ENCODE data around the gene MPRIP.

The MPRIP gene

DNA sequence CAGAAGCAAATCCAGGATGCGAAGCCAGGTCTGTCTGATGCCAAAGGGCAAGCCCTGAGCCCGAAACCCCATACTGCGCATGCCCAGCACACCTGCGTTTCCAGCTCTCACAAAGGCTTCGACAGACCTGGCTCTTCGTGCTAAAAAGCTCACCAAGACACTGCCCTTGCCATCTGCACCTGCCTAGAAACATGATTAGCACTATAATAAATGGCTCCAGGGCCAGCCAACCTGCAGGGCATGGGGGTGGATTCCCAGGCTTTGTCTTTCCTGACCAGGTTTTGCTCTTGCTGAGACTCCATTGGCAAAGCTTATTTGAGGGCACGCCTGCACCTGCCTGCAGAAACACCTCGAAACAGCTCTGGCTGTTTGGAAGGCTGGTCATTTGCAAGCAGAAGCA is 178.3 kb downstream of the MPRIP start:
- H3K36me3 Mint-ChIP-seq (ENCODE audit: low read depth): peaks cover 56% of the 10 kb centered on the region
- H3K9me3 Mint-ChIP-seq: no peaks in the 10 kb centered on the region
- H3K27ac Mint-ChIP-seq: no peak overlapping the region
- no peaks in the 10 kb centered on the region for H3K4me1 Mint-ChIP-seq (ENCODE audit: low read depth)
- H3K27me3 Mint-ChIP-seq (ENCODE audit: low read depth): no peaks in the 10 kb centered on the region
- no peak overlapping the region for H3K4me3 Mint-ChIP-seq
- DNase-seq (ENCODE audit: low spot score): no peak

DNA sequence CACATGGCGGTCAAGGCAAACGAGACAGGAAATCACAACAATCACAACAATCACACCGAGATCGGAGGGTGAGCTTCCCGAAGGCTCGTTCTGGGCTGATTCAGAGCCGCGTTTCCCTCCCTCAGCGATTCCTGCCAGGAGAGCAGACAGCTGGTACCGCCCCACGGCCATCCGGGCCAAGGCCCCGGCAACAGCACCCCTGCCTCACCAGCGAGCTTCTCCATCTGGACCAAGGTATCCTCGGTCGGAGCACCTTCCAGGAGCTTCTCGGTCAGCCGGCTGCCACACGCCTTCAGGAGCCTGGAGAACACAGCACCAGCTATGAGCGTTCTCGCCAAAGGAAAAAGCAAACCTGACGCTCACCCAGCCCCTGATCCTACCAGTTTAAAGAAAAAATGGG is 179.1 kb downstream of the MPRIP start:
- H3K4me3 Mint-ChIP-seq: no peak overlapping the region
- peaks cover 60% of the 10 kb centered on the region for H3K36me3 Mint-ChIP-seq (ENCODE audit: low read depth)
- no peaks in the 10 kb centered on the region for H3K9me3 Mint-ChIP-seq
- no peak overlapping the region for H3K27ac Mint-ChIP-seq
- no peaks in the 10 kb centered on the region for H3K4me1 Mint-ChIP-seq (ENCODE audit: low read depth)
- no peak for DNase-seq (ENCODE audit: low spot score)
- H3K27me3 Mint-ChIP-seq (ENCODE audit: low read depth): no peaks in the 10 kb centered on the region

DNA sequence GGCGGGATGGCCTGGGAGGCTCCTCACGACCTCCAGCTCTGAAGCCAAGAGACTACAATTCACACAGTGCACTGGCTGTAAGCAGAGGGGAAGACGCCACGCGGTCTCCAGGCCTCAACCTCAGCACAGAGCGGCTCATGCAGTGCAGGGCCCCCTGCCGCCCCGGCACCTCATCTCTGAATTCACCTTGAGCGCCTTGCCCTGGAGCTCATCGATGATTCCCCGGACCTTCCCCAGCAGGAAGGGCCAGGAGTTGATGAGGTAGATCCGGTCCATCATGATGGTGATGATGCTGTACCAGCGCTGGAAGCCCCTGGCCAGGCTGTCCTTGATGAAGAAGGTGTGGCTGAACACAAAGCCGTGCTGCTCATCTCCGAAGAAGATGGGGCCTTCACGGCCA is 181.5 kb downstream of the MPRIP start:
- peaks cover 55% of the 10 kb centered on the region for H3K36me3 Mint-ChIP-seq (ENCODE audit: low read depth)
- H3K27ac Mint-ChIP-seq: no peak overlapping the region
- no peak for DNase-seq (ENCODE audit: low spot score)
- H3K27me3 Mint-ChIP-seq (ENCODE audit: low read depth): no peaks in the 10 kb centered on the region
- no peak overlapping the region for H3K4me3 Mint-ChIP-seq
- no peaks in the 10 kb centered on the region for H3K9me3 Mint-ChIP-seq
- H3K4me1 Mint-ChIP-seq (ENCODE audit: low read depth): no peaks in the 10 kb centered on the region

DNA sequence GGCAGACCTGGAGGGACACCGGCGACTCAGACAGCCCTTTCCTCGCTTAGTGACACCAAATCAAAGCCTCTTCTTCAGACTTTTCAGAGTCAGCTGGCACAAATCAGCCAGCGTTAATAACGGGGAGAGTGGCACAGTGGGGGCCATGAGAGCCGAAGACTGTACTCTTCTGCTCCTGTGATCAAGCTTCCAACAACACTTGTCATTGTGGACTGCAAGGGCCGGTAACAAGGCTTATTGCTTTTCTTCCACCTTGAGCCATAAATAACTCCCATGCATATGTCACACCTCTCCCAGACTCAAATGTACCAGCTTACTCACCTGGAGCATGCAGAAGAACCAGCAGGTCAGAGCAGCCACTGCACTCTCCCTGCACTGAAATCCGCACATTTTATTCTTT is 181.9 kb downstream of the MPRIP start:
- H3K9me3 Mint-ChIP-seq: no peaks in the 10 kb centered on the region
- no peak overlapping the region for H3K27ac Mint-ChIP-seq
- DNase-seq (ENCODE audit: low spot score): no peak
- no peaks in the 10 kb centered on the region for H3K4me1 Mint-ChIP-seq (ENCODE audit: low read depth)
- H3K27me3 Mint-ChIP-seq (ENCODE audit: low read depth): no peaks in the 10 kb centered on the region
- H3K36me3 Mint-ChIP-seq (ENCODE audit: low read depth): peaks cover 56% of the 10 kb centered on the region
- no peak overlapping the region for H3K4me3 Mint-ChIP-seq

DNA sequence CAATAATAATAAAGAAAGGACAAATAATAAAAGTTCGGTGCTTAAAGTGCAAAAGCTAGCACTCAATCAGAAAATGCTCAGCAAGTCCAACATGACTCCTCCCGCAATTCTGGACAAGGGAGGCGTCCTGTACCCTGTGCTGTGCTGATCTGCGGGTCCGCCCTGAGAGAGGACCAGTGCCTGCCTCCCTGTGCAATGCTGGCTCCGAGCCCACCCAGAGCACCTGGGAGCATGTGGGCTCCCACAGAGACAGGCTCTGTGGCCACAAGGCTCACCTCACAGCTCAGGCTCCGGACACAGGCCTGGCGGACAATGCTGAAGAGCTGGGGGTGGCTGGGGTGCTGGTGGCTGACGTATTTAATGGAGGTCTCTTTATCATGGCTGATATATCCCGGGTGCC is 183.6 kb downstream of the MPRIP start:
- no peaks in the 10 kb centered on the region for H3K27me3 Mint-ChIP-seq (ENCODE audit: low read depth)
- H3K4me1 Mint-ChIP-seq (ENCODE audit: low read depth): no peaks in the 10 kb centered on the region
- DNase-seq (ENCODE audit: low spot score): no peak
- H3K36me3 Mint-ChIP-seq (ENCODE audit: low read depth): peaks cover 48% of the 10 kb centered on the region
- no peak overlapping the region for H3K4me3 Mint-ChIP-seq
- H3K27ac Mint-ChIP-seq: no peak overlapping the region
- no peaks in the 10 kb centered on the region for H3K9me3 Mint-ChIP-seq

DNA sequence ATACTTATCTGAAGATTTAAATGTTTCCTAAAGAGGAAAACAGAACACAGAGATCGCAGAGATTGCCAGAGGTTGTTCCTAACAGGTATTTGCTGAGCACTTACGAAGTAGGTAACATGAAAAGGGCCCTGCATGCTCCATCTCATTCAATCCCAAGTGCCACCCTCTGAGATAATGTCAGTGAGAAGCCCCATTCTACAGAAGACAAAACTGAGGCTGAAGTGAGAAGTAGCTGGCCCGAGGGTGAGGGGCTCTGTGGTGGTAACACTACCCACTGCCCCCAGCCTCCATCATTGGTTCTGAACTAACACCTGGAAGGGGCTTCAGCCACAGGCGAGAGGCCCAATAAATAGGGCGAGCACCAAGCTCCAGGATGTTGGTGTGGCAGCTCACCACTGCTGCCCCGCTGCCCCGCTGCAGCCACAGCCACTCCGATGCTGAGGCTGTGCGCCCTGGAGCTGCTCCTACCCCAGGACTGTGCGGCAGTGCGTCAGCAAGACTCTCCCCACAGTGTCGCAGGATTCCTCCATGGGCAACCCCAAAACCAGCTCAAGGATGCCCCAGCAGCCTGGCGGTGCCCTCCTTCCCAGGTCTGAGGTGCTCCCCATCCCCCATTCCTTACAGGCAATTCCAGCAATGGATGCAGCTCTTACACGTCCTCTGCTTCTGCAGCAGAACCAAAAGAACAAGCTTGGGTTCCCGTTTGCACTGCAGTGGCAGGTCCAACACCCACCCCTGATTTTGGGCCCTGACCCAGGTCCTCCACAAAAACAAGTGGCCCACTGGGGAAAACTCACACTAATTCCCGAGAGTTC is 184.4 kb downstream of the MPRIP start:
- DNase-seq (ENCODE audit: low spot score): no peak
- Mint-ChIP-seq H3K27ac (no peak overlapping the region), H3K4me3 (no peak overlapping the region), H3K27me3 (ENCODE audit: low read depth) (no peaks in the 10 kb centered on the region), H3K36me3 (ENCODE audit: low read depth) (peaks cover 48% of the 10 kb centered on the region), H3K4me1 (ENCODE audit: low read depth) (no peaks in the 10 kb centered on the region), H3K9me3 (no peaks in the 10 kb centered on the region)

DNA sequence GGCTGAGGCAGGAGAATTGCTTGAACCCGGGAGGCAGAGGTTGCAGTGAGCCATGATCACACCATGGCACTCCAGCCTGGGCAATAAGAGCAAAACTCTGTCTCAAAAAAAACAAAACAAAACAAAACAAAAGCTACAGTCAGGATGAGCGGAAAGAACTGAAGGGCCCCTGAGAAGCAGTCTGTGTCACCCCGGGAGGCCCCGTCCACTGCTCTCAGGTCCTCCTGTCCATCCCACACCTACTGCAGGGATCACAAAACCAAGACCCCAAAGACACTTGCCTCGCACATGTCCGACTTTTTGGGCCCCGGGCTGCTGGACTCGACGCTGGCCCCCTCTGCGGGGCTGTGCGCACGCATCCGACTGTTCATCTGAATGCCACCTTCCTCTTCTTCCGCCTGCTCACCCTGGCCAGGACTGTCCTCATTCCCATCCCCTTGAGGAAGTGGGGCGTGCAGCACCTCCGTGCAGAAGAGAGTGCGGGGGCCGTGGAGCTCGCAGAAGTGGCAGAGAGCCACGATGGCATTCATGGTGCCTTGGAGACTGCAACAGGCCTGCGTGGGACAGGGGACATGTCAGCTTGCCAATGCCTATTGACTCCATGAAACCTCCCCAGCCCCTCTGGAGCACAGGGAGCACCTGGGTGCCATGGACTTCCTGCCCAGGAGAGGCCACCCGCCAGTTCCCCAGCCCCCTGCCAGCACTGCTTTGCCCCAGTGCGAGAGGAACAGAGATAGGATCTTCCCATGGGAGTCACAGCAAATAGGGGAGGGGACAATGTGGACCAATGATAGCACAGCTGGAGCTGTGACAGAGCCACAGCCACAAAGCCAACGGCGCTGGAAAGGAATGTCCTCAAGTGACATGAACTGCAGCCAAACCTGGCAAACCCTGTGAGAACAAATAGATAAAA is 185.6 kb downstream of the MPRIP start:
- Mint-ChIP-seq H3K27ac (no peak overlapping the region), H3K4me3 (no peak overlapping the region), H3K36me3 (ENCODE audit: low read depth) (peaks cover 47% of the 10 kb centered on the region), H3K27me3 (ENCODE audit: low read depth) (no peaks in the 10 kb centered on the region), H3K9me3 (no peaks in the 10 kb centered on the region), H3K4me1 (ENCODE audit: low read depth) (no peaks in the 10 kb centered on the region)
- DNase-seq (ENCODE audit: low spot score): no peak

DNA sequence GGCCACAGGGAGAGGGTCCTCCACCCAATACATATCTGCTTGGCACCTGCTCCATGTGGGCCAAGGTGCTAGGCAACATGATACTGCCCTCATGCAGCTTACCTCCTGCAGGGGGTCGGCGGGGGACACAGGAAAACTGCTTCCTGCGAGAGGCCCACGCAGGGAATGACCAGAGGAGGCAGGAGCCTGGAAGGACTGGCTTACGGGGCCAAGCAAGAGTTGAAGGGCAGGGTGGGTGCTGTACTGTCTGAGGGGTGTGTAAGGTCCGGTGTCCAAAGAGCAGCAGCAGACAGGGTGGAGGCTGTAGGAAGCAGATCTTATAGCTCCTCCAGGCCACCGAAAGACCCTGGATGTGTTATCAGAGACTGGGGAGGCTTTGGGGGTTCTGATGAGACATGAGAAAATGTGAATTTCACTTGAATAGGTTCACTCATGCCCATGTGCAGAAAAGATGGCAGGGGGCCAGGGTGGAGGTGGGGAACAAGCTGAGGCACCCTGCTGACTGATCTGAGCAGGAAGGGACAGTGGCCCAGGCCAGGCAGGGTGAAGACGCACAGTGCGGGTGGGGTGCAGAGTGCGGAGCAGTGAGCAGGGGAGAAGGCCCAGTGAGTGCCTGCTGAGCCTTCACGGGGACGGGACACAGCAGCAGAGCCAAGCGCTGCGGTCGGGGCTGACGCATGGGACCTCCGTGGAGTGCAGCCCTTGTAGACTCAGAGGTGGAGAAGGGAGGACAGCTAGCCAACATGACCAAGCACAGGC is 186.4 kb downstream of the MPRIP start:
- no peak for DNase-seq (ENCODE audit: low spot score)
- Mint-ChIP-seq H3K36me3 (ENCODE audit: low read depth) (peaks cover 42% of the 10 kb centered on the region), H3K27ac (no peak overlapping the region), H3K27me3 (ENCODE audit: low read depth) (no peaks in the 10 kb centered on the region), H3K9me3 (no peaks in the 10 kb centered on the region), H3K4me3 (no peak overlapping the region), H3K4me1 (ENCODE audit: low read depth) (no peaks in the 10 kb centered on the region)

DNA sequence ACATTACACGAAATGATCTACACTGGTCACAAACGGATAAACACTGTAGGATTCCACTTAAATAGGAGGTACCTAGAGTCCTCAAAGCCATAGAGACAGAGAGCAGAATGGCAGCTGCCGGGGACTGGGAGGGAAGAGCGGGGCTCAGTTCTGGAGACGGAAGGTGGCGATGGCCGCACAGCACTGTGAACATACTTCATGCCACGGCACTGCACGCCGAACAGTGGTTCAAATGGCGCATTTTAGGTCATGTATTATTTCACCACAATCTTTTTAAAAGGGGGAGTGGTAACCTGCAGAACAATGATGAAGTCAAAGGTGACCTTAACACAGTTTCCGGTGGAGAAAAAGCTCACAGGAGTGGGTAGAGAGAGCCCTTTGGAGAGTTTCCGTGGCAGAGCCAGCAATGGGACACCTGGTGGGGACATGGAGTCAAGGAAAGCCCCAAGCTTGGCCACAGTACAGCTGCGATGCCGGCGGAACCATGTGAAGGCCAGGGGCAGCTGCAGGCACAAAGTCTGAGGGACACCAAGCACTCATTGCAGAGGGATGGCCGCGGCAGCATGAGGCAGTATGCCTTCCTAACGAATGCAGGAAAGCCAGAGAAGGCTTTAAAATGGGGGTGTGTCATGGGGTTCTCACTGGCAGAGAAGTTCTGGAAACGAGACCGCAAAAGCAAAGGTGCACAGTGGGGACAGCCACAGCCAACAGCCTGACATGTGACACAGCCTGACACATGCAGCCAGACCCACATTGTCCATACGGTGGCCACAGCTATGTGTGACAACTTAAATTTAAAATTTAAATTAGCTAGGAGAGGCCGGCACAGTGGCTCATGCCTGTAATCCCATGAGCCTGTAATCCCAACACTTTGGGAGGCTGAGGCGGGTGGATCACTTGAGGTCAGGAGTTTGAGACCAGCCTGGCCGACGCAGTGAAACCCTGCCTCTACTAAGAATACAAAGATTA is 187.4 kb downstream of the MPRIP start:
- no peak overlapping the region for H3K4me3 Mint-ChIP-seq
- H3K4me1 Mint-ChIP-seq (ENCODE audit: low read depth): no peaks in the 10 kb centered on the region
- no peaks in the 10 kb centered on the region for H3K9me3 Mint-ChIP-seq
- peaks cover 36% of the 10 kb centered on the region for H3K36me3 Mint-ChIP-seq (ENCODE audit: low read depth)
- no peak for DNase-seq (ENCODE audit: low spot score)
- H3K27ac Mint-ChIP-seq: no peak overlapping the region
- no peaks in the 10 kb centered on the region for H3K27me3 Mint-ChIP-seq (ENCODE audit: low read depth)

DNA sequence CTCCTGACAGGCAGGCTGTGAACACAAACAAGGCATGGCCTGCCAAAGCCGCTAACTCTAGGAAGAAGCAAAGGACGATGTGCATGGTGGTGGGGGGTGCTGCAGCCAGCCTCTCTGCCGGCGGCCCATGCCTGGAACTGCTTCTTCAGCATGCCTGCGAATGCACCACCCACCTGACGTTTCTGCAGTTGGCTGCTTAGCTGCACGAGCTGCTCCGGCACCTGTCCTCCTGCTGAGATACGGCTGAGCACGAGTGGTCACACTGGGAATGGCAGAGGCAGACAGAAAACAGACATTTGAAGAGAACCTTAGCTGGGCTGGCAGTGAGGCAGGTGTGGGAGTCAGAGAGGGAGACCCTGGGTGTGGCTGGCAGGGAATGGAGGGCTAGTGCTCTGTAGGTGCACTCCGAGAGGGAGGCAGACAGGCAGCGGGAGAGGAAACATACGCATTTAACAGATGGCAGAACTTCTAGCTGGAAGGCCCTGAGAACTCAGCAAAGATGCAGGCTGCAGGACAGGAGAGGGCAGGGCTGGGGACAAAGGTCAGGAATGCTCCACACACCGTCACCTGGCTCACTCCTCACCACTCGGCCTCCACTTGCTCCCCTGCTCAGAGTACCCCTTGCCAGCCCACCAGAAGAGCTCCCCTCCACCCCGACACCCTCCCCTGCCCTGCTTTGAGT is 189.5 kb downstream of the MPRIP start:
- no peak overlapping the region for H3K4me3 Mint-ChIP-seq
- no peaks in the 10 kb centered on the region for H3K27me3 Mint-ChIP-seq (ENCODE audit: low read depth)
- no peaks in the 10 kb centered on the region for H3K9me3 Mint-ChIP-seq
- H3K4me1 Mint-ChIP-seq (ENCODE audit: low read depth): peaks cover 13% of the 10 kb centered on the region
- no peak for DNase-seq (ENCODE audit: low spot score)
- H3K36me3 Mint-ChIP-seq (ENCODE audit: low read depth): peaks cover 24% of the 10 kb centered on the region
- no peak overlapping the region for H3K27ac Mint-ChIP-seq

DNA sequence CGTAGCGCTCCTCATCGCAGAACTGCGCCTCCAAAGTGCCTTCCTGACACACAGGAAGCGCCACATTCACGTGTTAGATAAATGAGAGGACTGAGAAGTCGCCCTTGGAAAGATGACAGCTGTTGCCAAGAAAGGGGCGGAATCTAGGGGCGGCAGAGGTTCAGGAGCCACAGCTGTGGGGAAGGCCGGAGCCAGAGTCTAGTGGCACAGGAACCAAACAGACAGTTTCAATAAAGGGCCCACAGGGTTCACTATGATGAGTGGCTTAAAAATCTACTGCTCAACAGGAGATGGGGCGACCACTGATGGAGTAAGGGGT is 190.0 kb downstream of the MPRIP start:
- peaks cover 21% of the 10 kb centered on the region for H3K36me3 Mint-ChIP-seq (ENCODE audit: low read depth)
- H3K9me3 Mint-ChIP-seq: no peaks in the 10 kb centered on the region
- no peaks in the 10 kb centered on the region for H3K27me3 Mint-ChIP-seq (ENCODE audit: low read depth)
- peaks cover 13% of the 10 kb centered on the region for H3K4me1 Mint-ChIP-seq (ENCODE audit: low read depth)
- H3K4me3 Mint-ChIP-seq: no peak overlapping the region
- H3K27ac Mint-ChIP-seq: no peak overlapping the region
- DNase-seq (ENCODE audit: low spot score): no peak

DNA sequence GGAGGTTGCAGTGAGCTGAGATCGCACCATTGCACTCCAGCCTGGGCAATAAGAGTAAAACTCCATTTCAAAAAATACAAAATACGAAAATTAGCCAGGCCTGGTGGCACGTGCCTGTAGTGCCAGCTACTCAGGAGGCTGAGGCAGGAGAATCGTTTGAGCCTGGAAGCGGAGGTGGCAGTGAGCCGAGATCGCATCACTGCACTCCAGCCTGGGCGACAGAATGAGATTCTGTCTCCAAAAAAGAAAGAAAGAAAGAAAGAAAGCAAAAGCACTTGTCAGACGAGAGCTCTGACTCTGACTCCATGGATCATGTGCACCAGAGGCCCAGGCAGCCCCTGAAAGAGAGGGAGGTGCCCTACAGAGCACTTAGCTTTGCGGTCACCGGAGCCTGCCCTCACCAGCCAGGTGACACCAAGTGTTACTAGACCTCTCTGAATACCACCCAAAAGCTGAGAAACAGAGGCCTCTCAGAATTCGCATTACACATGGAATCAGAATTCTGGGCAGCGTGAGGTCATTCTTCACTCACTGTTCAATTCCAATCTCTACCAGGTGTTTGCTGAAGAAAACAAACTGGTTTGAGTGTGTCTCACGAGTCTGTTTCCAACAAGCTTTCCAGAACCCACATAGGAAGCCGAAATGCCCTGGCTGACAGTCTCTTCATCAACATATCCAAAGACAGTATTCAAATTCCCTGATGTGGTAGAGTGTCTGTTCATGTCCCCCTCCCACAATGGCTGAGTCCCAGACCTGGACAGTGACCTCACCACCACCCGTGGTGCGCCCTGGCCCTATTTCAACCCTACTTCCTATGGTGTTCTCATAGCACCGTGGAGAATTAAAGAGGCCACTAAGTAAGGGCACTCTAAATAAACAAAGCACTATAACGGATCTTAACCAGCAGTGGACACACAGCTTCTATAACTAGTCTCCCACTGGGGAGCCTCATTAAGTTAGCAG is 193.2 kb downstream of the MPRIP start:
- no peak for DNase-seq (ENCODE audit: low spot score)
- peaks cover 18% of the 10 kb centered on the region for H3K4me1 Mint-ChIP-seq (ENCODE audit: low read depth)

More for the DNA sequence above, 193.2 kb downstream of the MPRIP start:
- H3K4me3 Mint-ChIP-seq: peak overlapping the region; percentile 97
- no peaks in the 10 kb centered on the region for H3K9me3 Mint-ChIP-seq
- H3K36me3 Mint-ChIP-seq (ENCODE audit: low read depth): peaks cover 9% of the 10 kb centered on the region
- H3K27me3 Mint-ChIP-seq (ENCODE audit: low read depth): peaks cover 2% of the 10 kb centered on the region
- peak overlapping the region; percentile 97 for H3K27ac Mint-ChIP-seq

Measured in T-helper 2 cell treated with Interferon-gamma antibody and Interleukin-4, amounts not matched to agents 5 μg/mL and 100 μg/mL, for 36 hours (primary cell).